OCI-LY7 (cell line): Measurements from ENCODE around the gene DIS3L.

Experiments
- EZH2phosphoT487 ChIP-seq: fragments of 200-600 bp; sonication (generic); IDR thresholded peaks from 2 replicates; pipeline ENCODE4 v1.6.1; 2018; ENCODE audit warnings: low read depth, borderline replicate concordance, mild to moderate bottlenecking, mixed run types, antibody characterized with exemption, low read length, moderate library complexity, mixed read lengths
- TF ChIP-seq, protein P1 (sequence below): fragments of 200-600 bp; sonication (generic); conservative IDR thresholded peaks from 2 replicates; pipeline ENCODE4 v1.5.1; 2014; ENCODE audit warnings: mild to moderate bottlenecking, antibody characterized with exemption, low read length, moderate library complexity, mixed read lengths

DNA sequence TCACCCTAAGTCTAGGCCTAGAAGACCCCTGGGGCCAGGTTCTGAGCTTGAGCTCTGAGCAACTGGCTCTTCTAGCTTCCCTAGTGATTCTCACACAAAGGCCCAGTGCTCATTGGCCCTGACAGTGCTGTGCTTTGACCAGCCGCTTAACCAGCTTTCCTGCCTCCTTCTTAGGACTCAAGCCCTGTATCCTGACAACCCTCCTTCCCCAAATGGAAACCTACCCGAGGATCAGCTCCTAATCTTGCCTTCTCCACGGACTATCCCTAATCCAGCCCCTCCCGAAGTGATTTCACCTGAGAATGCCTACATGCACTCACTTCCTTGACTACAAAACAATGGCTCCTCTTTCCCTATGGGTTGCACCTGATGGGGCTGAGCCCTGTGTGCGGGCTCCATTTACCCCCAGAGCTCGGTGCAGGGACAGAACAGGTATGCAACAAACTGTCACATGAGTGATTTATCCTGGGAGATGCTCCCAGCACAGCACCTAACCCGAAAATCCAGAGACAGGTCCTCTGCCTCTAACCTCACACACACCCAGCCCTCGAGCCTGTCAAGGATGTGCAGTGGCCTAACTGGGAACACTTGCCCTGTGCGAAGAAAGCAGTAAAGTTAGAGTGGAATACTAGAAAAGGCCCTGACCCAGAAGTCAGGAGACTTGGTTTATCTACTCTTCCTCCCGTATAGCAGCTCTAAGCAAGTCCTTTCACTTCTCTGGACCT is 42.1 kb upstream of the DIS3L start:
- TF ChIP-seq, protein P1, sequence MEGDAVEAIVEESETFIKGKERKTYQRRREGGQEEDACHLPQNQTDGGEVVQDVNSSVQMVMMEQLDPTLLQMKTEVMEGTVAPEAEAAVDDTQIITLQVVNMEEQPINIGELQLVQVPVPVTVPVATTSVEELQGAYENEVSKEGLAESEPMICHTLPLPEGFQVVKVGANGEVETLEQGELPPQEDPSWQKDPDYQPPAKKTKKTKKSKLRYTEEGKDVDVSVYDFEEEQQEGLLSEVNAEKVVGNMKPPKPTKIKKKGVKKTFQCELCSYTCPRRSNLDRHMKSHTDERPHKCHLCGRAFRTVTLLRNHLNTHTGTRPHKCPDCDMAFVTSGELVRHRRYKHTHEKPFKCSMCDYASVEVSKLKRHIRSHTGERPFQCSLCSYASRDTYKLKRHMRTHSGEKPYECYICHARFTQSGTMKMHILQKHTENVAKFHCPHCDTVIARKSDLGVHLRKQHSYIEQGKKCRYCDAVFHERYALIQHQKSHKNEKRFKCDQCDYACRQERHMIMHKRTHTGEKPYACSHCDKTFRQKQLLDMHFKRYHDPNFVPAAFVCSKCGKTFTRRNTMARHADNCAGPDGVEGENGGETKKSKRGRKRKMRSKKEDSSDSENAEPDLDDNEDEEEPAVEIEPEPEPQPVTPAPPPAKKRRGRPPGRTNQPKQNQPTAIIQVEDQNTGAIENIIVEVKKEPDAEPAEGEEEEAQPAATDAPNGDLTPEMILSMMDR, result no peak
- TF ChIP-seq EZH2phosphoT487, result no peak
